ENCODE data around the gene CDS2.

Gene CDS2

GRCh38 chr20:5188736-5189135 lies 61.9 kb downstream of the CDS2 start:
- H3K27ac ChIP-seq (ENCODE audit: low read depth in 2 of 2, low read length in 2 of 2) = no peak overlapping the region
- H3K4me3 ChIP-seq (ENCODE audit: low read length in 2 of 2) = no peak overlapping the region
- H3K36me3 ChIP-seq (ENCODE audit: control insufficient read depth in 2 of 2, insufficient read depth in 2 of 2, low read length in 2 of 2) = peaks cover 38 to 52% of the 10 kb centered on the region in 2 donors
- H3K4me1 ChIP-seq (ENCODE audit: control insufficient read depth in 2 of 2, insufficient read depth in 2 of 2, low read length in 2 of 2) = peaks cover 2 to 5% of the 10 kb centered on the region in 2 donors
- no peaks in the 10 kb centered on the region for H3K27me3 ChIP-seq (ENCODE audit: control insufficient read depth in 2 of 2, insufficient read depth in 2 of 2, low read length in 2 of 2)
- no peaks in the 10 kb centered on the region for H3K9me3 ChIP-seq (ENCODE audit: control insufficient read depth in 2 of 2, low read length in 2 of 2)
- H3K9ac ChIP-seq (ENCODE audit: low read depth in 1 of 2, low read length in 2 of 2) = no peak overlapping the region

GRCh38 chr20:5189917-5190316 lies 63.1 kb downstream of the CDS2 start:
- Histone ChIP-seq H3K9me3 (ENCODE audit: control insufficient read depth in 2 of 2, low read length in 2 of 2) (no peaks in the 10 kb centered on the region), H3K4me3 (ENCODE audit: low read length in 2 of 2) (no peak overlapping the region), H3K36me3 (ENCODE audit: control insufficient read depth in 2 of 2, insufficient read depth in 2 of 2, low read length in 2 of 2) (peaks cover 35 to 56% of the 10 kb centered on the region in 2 donors), H3K27ac (ENCODE audit: low read depth in 2 of 2, low read length in 2 of 2) (no peak overlapping the region), H3K27me3 (ENCODE audit: control insufficient read depth in 2 of 2, insufficient read depth in 2 of 2, low read length in 2 of 2) (no peaks in the 10 kb centered on the region), H3K9ac (ENCODE audit: low read depth in 1 of 2, low read length in 2 of 2) (no peak overlapping the region), H3K4me1 (ENCODE audit: control insufficient read depth in 2 of 2, insufficient read depth in 2 of 2, low read length in 2 of 2) (peaks cover 2 to 5% of the 10 kb centered on the region in 2 donors)

- H3K27ac ChIP-seq (ENCODE audit: low read depth in 2 of 2, low read length in 2 of 2) = no peak overlapping the region
- H3K27me3 ChIP-seq (ENCODE audit: control insufficient read depth in 2 of 2, insufficient read depth in 2 of 2, low read length in 2 of 2) = no peaks in the 10 kb centered on the region
- H3K4me1 ChIP-seq (ENCODE audit: control insufficient read depth in 2 of 2, insufficient read depth in 2 of 2, low read length in 2 of 2) = peaks cover 2 to 5% of the 10 kb centered on the region in 2 donors
- no peak overlapping the region for H3K4me3 ChIP-seq (ENCODE audit: low read length in 2 of 2)
- peaks cover 35 to 56% of the 10 kb centered on the region in 2 donors for H3K36me3 ChIP-seq (ENCODE audit: control insufficient read depth in 2 of 2, insufficient read depth in 2 of 2, low read length in 2 of 2)
- no peak overlapping the region for H3K9ac ChIP-seq (ENCODE audit: low read depth in 1 of 2, low read length in 2 of 2)
- H3K9me3 ChIP-seq (ENCODE audit: control insufficient read depth in 2 of 2, low read length in 2 of 2) = no peaks in the 10 kb centered on the region
Observed at GRCh38 chr20:5190444-5190843, 63.6 kb downstream of the CDS2 start.

GRCh38 chr20:5191829-5192569 lies 65.2 kb downstream of the CDS2 start:
- H3K27me3 ChIP-seq (ENCODE audit: control insufficient read depth in 2 of 2, insufficient read depth in 2 of 2, low read length in 2 of 2) = no peaks in the 10 kb centered on the region
- no peaks in the 10 kb centered on the region for H3K9me3 ChIP-seq (ENCODE audit: control insufficient read depth in 2 of 2, low read length in 2 of 2)
- peak overlapping the region in 1 of 2 donors; percentile 8 for H3K9ac ChIP-seq (ENCODE audit: low read depth in 1 of 2, low read length in 2 of 2)
- peaks cover 2 to 5% of the 10 kb centered on the region in 2 donors for H3K4me1 ChIP-seq (ENCODE audit: control insufficient read depth in 2 of 2, insufficient read depth in 2 of 2, low read length in 2 of 2)
- peaks cover 24 to 42% of the 10 kb centered on the region in 2 donors for H3K36me3 ChIP-seq (ENCODE audit: control insufficient read depth in 2 of 2, insufficient read depth in 2 of 2, low read length in 2 of 2)
- H3K4me3 ChIP-seq (ENCODE audit: low read length in 2 of 2) = no peak overlapping the region
- H3K27ac ChIP-seq (ENCODE audit: low read depth in 2 of 2, low read length in 2 of 2) = peak overlapping the region in 1 of 2 donors; percentile 41

- no peak overlapping the region for H3K27ac ChIP-seq (ENCODE audit: low read depth in 2 of 2, low read length in 2 of 2)
- H3K36me3 ChIP-seq (ENCODE audit: control insufficient read depth in 2 of 2, insufficient read depth in 2 of 2, low read length in 2 of 2) = peaks cover 23 to 46% of the 10 kb centered on the region in 2 donors
- peaks cover 2 to 5% of the 10 kb centered on the region in 2 donors for H3K4me1 ChIP-seq (ENCODE audit: control insufficient read depth in 2 of 2, insufficient read depth in 2 of 2, low read length in 2 of 2)
- H3K9me3 ChIP-seq (ENCODE audit: control insufficient read depth in 2 of 2, low read length in 2 of 2) = no peaks in the 10 kb centered on the region
- no peaks in the 10 kb centered on the region for H3K27me3 ChIP-seq (ENCODE audit: control insufficient read depth in 2 of 2, insufficient read depth in 2 of 2, low read length in 2 of 2)
- H3K9ac ChIP-seq (ENCODE audit: low read depth in 1 of 2, low read length in 2 of 2) = no peak overlapping the region
- H3K4me3 ChIP-seq (ENCODE audit: low read length in 2 of 2) = no peak overlapping the region
Observed at GRCh38 chr20:5192570-5193431, 66.0 kb downstream of the CDS2 start.

- H3K27ac ChIP-seq (ENCODE audit: low read depth in 2 of 2, low read length in 2 of 2) = no peak overlapping the region
- H3K4me1 ChIP-seq (ENCODE audit: control insufficient read depth in 2 of 2, insufficient read depth in 2 of 2, low read length in 2 of 2) = peaks cover 2 to 5% of the 10 kb centered on the region in 2 donors
- no peaks in the 10 kb centered on the region for H3K9me3 ChIP-seq (ENCODE audit: control insufficient read depth in 2 of 2, low read length in 2 of 2)
- peaks cover 9 to 32% of the 10 kb centered on the region in 2 donors for H3K36me3 ChIP-seq (ENCODE audit: control insufficient read depth in 2 of 2, insufficient read depth in 2 of 2, low read length in 2 of 2)
- no peak overlapping the region for H3K9ac ChIP-seq (ENCODE audit: low read depth in 1 of 2, low read length in 2 of 2)
- H3K27me3 ChIP-seq (ENCODE audit: control insufficient read depth in 2 of 2, insufficient read depth in 2 of 2, low read length in 2 of 2) = no peaks in the 10 kb centered on the region
- H3K4me3 ChIP-seq (ENCODE audit: low read length in 2 of 2) = no peak overlapping the region
Observed at GRCh38 chr20:5195655-5196054, 68.8 kb downstream of the CDS2 start.

GRCh38 chr20:5196149-5196548 lies 69.3 kb downstream of the CDS2 start:
- H3K36me3 ChIP-seq (ENCODE audit: control insufficient read depth in 2 of 2, insufficient read depth in 2 of 2, low read length in 2 of 2) = peaks cover 9 to 27% of the 10 kb centered on the region in 2 donors
- no peak overlapping the region for H3K4me3 ChIP-seq (ENCODE audit: low read length in 2 of 2)
- H3K4me1 ChIP-seq (ENCODE audit: control insufficient read depth in 2 of 2, insufficient read depth in 2 of 2, low read length in 2 of 2) = peaks cover 2 to 5% of the 10 kb centered on the region in 2 donors
- no peaks in the 10 kb centered on the region for H3K9me3 ChIP-seq (ENCODE audit: control insufficient read depth in 2 of 2, low read length in 2 of 2)
- no peak overlapping the region for H3K9ac ChIP-seq (ENCODE audit: low read depth in 1 of 2, low read length in 2 of 2)
- no peak overlapping the region for H3K27ac ChIP-seq (ENCODE audit: low read depth in 2 of 2, low read length in 2 of 2)
- no peaks in the 10 kb centered on the region for H3K27me3 ChIP-seq (ENCODE audit: control insufficient read depth in 2 of 2, insufficient read depth in 2 of 2, low read length in 2 of 2)

- peaks cover 0 to 9% of the 10 kb centered on the region in 2 donors for H3K4me1 ChIP-seq (ENCODE audit: control insufficient read depth in 2 of 2, insufficient read depth in 2 of 2, low read length in 2 of 2)
- H3K36me3 ChIP-seq (ENCODE audit: control insufficient read depth in 2 of 2, insufficient read depth in 2 of 2, low read length in 2 of 2) = peaks cover 9 to 22% of the 10 kb centered on the region in 2 donors
- H3K4me3 ChIP-seq (ENCODE audit: low read length in 2 of 2) = no peak overlapping the region
- no peaks in the 10 kb centered on the region for H3K27me3 ChIP-seq (ENCODE audit: control insufficient read depth in 2 of 2, insufficient read depth in 2 of 2, low read length in 2 of 2)
- no peaks in the 10 kb centered on the region for H3K9me3 ChIP-seq (ENCODE audit: control insufficient read depth in 2 of 2, low read length in 2 of 2)
- no peak overlapping the region for H3K27ac ChIP-seq (ENCODE audit: low read depth in 2 of 2, low read length in 2 of 2)
- no peak overlapping the region for H3K9ac ChIP-seq (ENCODE audit: low read depth in 1 of 2, low read length in 2 of 2)
Observed at GRCh38 chr20:5197270-5197827, 70.5 kb downstream of the CDS2 start.

GRCh38 chr20:5197847-5198650 lies 71.2 kb downstream of the CDS2 start:
- Histone ChIP-seq H3K36me3 (ENCODE audit: control insufficient read depth in 2 of 2, insufficient read depth in 2 of 2, low read length in 2 of 2) (peaks cover 9 to 19% of the 10 kb centered on the region in 2 donors), H3K27ac (ENCODE audit: low read depth in 2 of 2, low read length in 2 of 2) (no peak overlapping the region)

More at GRCh38 chr20:5197847-5198650, 71.2 kb downstream of the CDS2 start:
- Histone ChIP-seq H3K27me3 (ENCODE audit: control insufficient read depth in 2 of 2, insufficient read depth in 2 of 2, low read length in 2 of 2) (no peaks in the 10 kb centered on the region), H3K4me1 (ENCODE audit: control insufficient read depth in 2 of 2, insufficient read depth in 2 of 2, low read length in 2 of 2) (peaks cover 6 to 9% of the 10 kb centered on the region in 2 donors), H3K4me3 (ENCODE audit: low read length in 2 of 2) (no peak overlapping the region), H3K9me3 (ENCODE audit: control insufficient read depth in 2 of 2, low read length in 2 of 2) (no peaks in the 10 kb centered on the region), H3K9ac (ENCODE audit: low read depth in 1 of 2, low read length in 2 of 2) (no peak overlapping the region)
